Keratinocyte (primary cell): Measurements from ENCODE around the gene PRSS1. TPM values are rescaled to one million over a fixed set of nuclear protein-coding genes. Genes with fewer than 3 reads are reported as not detected.

Source experiments
- DNase-seq: peaks from one replicate; pipeline ENCODE4 v3.0.0-alpha.2; 2011; ENCODE audit warnings: low read depth, missing footprints, low spot score
- FAIRE-seq: peaks from 2 replicates; lab custom pipeline; 2011; peaks lifted over from hg19 to GRCh38; lab: Jason Lieb, UNC
- H2AFZ ChIP-seq: 2 replicates; pipeline ENCODE4 v1.6.0; 2012; ENCODE audit warnings: low read length, control low read depth, inconsistent platforms; ENCODE audit not compliant: control insufficient read depth
- H3K27ac ChIP-seq: 2 replicates; pipeline ENCODE4 v1.5.1; 2011; ENCODE audit warnings: low read length; ENCODE audit not compliant: control insufficient read depth, insufficient read depth
- H3K27me3 ChIP-seq: 3 replicates; pipeline ENCODE4 v1.6.0; 2011; ENCODE audit warnings: low read length; ENCODE audit not compliant: control insufficient read depth, insufficient read depth; ENCODE audit errors: extremely low read depth
- H3K36me3 ChIP-seq, 2 experiments: 2 replicates in 1 of 2; 3 replicates in 1 of 2; pipeline ENCODE4 v1.5.1; 2011; ENCODE audit warnings: low read length in 2 of 2, mild to moderate bottlenecking in 1 of 2; ENCODE audit not compliant: control insufficient read depth in 2 of 2, insufficient read depth in 2 of 2; ENCODE audit errors: extremely low read depth in 1 of 2
- H3K4me1 ChIP-seq: 3 replicates; pipeline ENCODE4 v1.5.1; 2011; ENCODE audit warnings: low read length; ENCODE audit not compliant: control insufficient read depth, insufficient read depth; ENCODE audit errors: extremely low read depth
- H3K4me2 ChIP-seq: 3 replicates; pipeline ENCODE4 v1.6.0; 2011; ENCODE audit warnings: low read depth, low read length; ENCODE audit not compliant: control insufficient read depth, insufficient read depth; ENCODE audit errors: extremely low read depth
- H3K4me3 ChIP-seq, 3 experiments: fragments of 200-600 bp in 1 of 3; sonication (generic) in 1 of 3; 2 replicates in 2 of 3; 3 replicates in 1 of 3; pipeline ENCODE4 v1.5.1; 2011 to 2016; ENCODE audit warnings: low read length in 3 of 3, mild to moderate bottlenecking in 3 of 3, control low read depth in 2 of 3, inconsistent platforms in 1 of 3, low read depth in 1 of 3, mixed read lengths in 1 of 3, mixed run types in 1 of 3, moderate library complexity in 1 of 3; ENCODE audit not compliant: control insufficient read depth in 2 of 3, insufficient read depth in 2 of 3; ENCODE audit errors: extremely low read depth in 1 of 3
- H3K79me2 ChIP-seq: 2 replicates; pipeline ENCODE4 v1.6.0; 2012; ENCODE audit warnings: low read length; ENCODE audit not compliant: control insufficient read depth, insufficient read depth
- H3K9ac ChIP-seq: 3 replicates; pipeline ENCODE4 v1.6.0; 2011; ENCODE audit warnings: low read length; ENCODE audit not compliant: control insufficient read depth, insufficient read depth; ENCODE audit errors: extremely low read depth
- H3K9me1 ChIP-seq: 3 replicates; pipeline ENCODE4 v1.6.0; 2011; ENCODE audit warnings: low read length; ENCODE audit not compliant: control insufficient read depth, insufficient read depth; ENCODE audit errors: extremely low read depth
- H3K9me3 ChIP-seq: 2 replicates; pipeline ENCODE4 v1.5.1; 2012; ENCODE audit warnings: low read depth, low read length; ENCODE audit not compliant: control insufficient read depth
- H4K20me1 ChIP-seq: 3 replicates; pipeline ENCODE4 v1.6.0; 2011; ENCODE audit warnings: low read length; ENCODE audit not compliant: control insufficient read depth, insufficient read depth; ENCODE audit errors: extremely low read depth
- EZH2 ChIP-seq: IDR thresholded peaks from one replicate; pipeline ENCODE4 v1.6.1; 2012; ENCODE audit warnings: inconsistent platforms, mild to moderate bottlenecking, low read length, moderate library complexity
- dilution Hi-C: fragments of 300-500 bp; cut with MboI; formaldehyde crosslinking; loops from one replicate; pipeline ENCODE4 v1.7.0; 2020; ENCODE audit warnings: low sequenced_read_pairs; ENCODE audit not compliant: extremely low pct_ligation_motif_present
- polyA plus RNA-seq, 5 experiments: library from polyadenylated mRNA; depleted of rRNA in 3 of 5; stranded (reverse) in 3 of 5; stranded (forward) in 1 of 5; unstranded in 1 of 5; fragments of >200 nt; gene quantifications; 1 replicate in 1 of 5; 2 replicates in 3 of 5; 3 replicates in 1 of 5; pipeline versions ENCODE4 v1.2.1 to v1.2.3, GENCODE V29; 2011 to 2012; ENCODE audit warnings: missing spikeins in 2 of 5, low read depth in 1 of 5, low replicate concordance in 1 of 5
- TF ChIP-seq, protein P1 (sequence below), 3 experiments: IDR thresholded peaks in 1 of 3; conservative IDR thresholded peaks in 1 of 3; optimal IDR thresholded peaks in 1 of 3; 2 replicates in 2 of 3; 3 replicates in 1 of 3; pipeline versions ENCODE3 to v1.5.1; 2011; ENCODE audit warnings: low read length in 3 of 3, mild to moderate bottlenecking in 3 of 3, moderate library complexity in 2 of 3, control low read depth in 1 of 3, inconsistent platforms in 1 of 3; ENCODE audit not compliant: insufficient read depth in 2 of 3; ENCODE audit errors: extremely low read depth in 1 of 3

PRSS1 gene
- polyA plus RNA-seq, 1 donor (not counting 4 experiments of a cell fraction or from before 2014, with no cell fraction given): not detected

DNA sequence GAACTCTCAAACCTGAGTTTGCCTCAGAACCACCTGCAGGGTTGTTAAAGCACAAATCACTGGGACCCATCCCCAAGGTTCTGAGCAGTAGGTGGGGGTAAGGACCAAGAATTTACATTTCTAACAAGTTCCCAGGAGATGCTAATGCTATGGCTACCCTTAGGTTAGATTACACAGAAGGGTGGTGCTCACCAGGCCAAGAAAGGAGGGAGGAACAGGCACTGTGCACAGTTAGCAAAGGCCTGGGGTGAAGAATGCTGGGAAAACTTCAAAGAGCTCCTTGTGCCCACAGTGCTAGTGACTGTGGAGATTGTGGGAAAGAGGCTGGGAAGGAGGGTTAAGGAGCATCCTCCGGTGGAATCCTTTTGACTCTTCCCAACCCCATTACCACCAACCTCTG is 12.8 kb downstream of the PRSS1 start:
- Histone ChIP-seq H4K20me1 (no peaks in the 10 kb centered on the region), H3K4me3 (no peak overlapping the region), H3K36me3 (no peaks in the 10 kb centered on the region), H3K9ac (no peak overlapping the region), H3K79me2 (no peaks in the 10 kb centered on the region), H2AFZ (no peak overlapping the region), H3K9me3 (no peaks in the 10 kb centered on the region), H3K4me1 (no peaks in the 10 kb centered on the region), H3K9me1 (no peaks in the 10 kb centered on the region), H3K27ac (no peak overlapping the region), H3K27me3 (no peaks in the 10 kb centered on the region), H3K4me2 (no peak overlapping the region)
- TF ChIP-seq, protein P1, sequence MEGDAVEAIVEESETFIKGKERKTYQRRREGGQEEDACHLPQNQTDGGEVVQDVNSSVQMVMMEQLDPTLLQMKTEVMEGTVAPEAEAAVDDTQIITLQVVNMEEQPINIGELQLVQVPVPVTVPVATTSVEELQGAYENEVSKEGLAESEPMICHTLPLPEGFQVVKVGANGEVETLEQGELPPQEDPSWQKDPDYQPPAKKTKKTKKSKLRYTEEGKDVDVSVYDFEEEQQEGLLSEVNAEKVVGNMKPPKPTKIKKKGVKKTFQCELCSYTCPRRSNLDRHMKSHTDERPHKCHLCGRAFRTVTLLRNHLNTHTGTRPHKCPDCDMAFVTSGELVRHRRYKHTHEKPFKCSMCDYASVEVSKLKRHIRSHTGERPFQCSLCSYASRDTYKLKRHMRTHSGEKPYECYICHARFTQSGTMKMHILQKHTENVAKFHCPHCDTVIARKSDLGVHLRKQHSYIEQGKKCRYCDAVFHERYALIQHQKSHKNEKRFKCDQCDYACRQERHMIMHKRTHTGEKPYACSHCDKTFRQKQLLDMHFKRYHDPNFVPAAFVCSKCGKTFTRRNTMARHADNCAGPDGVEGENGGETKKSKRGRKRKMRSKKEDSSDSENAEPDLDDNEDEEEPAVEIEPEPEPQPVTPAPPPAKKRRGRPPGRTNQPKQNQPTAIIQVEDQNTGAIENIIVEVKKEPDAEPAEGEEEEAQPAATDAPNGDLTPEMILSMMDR (optimal IDR thresholded peaks at IDR 0.05 in 1 of 3, IDR thresholded peaks at IDR 0.05 in 1 of 3, conservative IDR thresholded peaks at IDR 0.05 in 1 of 3; ENCODE audit: extremely low read depth in 1 of 3, insufficient read depth in 2 of 3, low read length in 3 of 3): no peak
- TF ChIP-seq EZH2: no peak
- dilution Hi-C loops: no loop called here
- DNase-seq (no peak), FAIRE-seq (no peak)

DNA sequence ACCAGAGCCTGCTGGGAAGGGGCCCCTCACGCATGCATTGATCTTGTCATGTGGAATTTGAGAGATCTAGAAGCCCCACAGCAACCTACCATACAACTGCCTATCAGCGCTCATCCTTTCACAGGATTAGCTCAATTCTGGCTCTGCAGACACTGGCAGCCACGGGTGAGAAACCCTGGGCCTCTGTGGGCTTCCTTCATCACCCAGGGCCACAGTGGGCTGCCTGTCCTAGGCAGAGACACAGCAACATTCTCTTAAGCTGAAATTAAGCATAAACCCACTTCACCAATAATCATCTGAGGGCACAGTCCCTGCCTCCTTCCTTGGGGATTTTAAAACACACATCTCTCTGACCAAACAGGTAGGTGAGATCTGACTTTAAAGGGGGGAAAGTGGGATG is 18.2 kb downstream of the PRSS1 start:
- Histone ChIP-seq H3K9me3 (no peaks in the 10 kb centered on the region), H3K79me2 (no peaks in the 10 kb centered on the region), H3K27me3 (peaks cover 3% of the 10 kb centered on the region), H3K9ac (no peak overlapping the region), H3K36me3 (no peaks in the 10 kb centered on the region), H3K9me1 (no peaks in the 10 kb centered on the region), H2AFZ (no peak overlapping the region), H3K4me1 (no peaks in the 10 kb centered on the region), H3K4me3 (no peak overlapping the region), H4K20me1 (no peaks in the 10 kb centered on the region), H3K27ac (no peak overlapping the region), H3K4me2 (no peak overlapping the region)
- dilution Hi-C loops: no loop called here
- DNase-seq: no peak
- TF ChIP-seq, protein P1 (optimal IDR thresholded peaks at IDR 0.05 in 1 of 3, IDR thresholded peaks at IDR 0.05 in 1 of 3, conservative IDR thresholded peaks at IDR 0.05 in 1 of 3; ENCODE audit: extremely low read depth in 1 of 3, insufficient read depth in 2 of 3, low read length in 3 of 3): no peak
- TF ChIP-seq EZH2: no peak
- FAIRE-seq: no peak
